ENCODE measurements around the gene TCEANC. TPM values are rescaled to one million over a fixed set of nuclear protein-coding genes. Genes with fewer than 3 reads are reported as not detected.
A peak's percentile ranks its signal among the peaks of the same experiment; 100 is the strongest.
"Not testable (repeated sequence)": the region's sequence is repeated elsewhere in the genome, so short reads cannot be mapped to it uniquely, and the experiment has no call there.

Gene TCEANC
- total RNA-seq, 1 donor from 2014 or later: 4.5 TPM

DNA sequence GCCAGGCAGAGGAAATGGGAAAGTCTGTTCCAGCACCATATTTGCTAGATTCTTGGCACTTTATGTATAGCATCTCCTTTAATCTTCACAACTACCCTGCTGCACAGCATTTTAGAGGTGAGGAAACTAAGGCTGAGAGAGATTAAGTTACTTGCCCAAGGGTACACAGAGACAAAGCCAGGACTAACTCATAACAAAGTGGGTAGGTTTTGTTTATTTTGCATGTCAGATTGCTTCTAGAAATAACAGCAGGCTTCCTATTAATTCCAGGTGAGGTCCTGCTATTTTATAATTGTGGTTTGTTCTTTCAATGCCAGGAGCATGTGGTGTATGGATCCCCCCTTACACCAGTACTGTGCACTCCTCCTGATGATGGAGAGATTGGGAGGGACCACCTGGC lies 15.0 kb downstream of the TCEANC start:
- TF ChIP-seq, protein P1, sequence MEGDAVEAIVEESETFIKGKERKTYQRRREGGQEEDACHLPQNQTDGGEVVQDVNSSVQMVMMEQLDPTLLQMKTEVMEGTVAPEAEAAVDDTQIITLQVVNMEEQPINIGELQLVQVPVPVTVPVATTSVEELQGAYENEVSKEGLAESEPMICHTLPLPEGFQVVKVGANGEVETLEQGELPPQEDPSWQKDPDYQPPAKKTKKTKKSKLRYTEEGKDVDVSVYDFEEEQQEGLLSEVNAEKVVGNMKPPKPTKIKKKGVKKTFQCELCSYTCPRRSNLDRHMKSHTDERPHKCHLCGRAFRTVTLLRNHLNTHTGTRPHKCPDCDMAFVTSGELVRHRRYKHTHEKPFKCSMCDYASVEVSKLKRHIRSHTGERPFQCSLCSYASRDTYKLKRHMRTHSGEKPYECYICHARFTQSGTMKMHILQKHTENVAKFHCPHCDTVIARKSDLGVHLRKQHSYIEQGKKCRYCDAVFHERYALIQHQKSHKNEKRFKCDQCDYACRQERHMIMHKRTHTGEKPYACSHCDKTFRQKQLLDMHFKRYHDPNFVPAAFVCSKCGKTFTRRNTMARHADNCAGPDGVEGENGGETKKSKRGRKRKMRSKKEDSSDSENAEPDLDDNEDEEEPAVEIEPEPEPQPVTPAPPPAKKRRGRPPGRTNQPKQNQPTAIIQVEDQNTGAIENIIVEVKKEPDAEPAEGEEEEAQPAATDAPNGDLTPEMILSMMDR (IDR thresholded peaks at IDR 0.05): no peak
- Histone ChIP-seq H3K4me3 (no peak overlapping the region), H3K27ac (no peak overlapping the region), H3K4me1 (no peaks in the 10 kb centered on the region), H3K36me3 (peaks cover 0 to 3% of the 10 kb centered on the region in 2 donors), H3K27me3 (no peaks in the 10 kb centered on the region), H3K9me3 (no peaks in the 10 kb centered on the region)
- DNase-seq (ENCODE audit: low spot score in 2 of 2): no peak
- intact Hi-C loops (cut with DNase I): no loop called here

DNA sequence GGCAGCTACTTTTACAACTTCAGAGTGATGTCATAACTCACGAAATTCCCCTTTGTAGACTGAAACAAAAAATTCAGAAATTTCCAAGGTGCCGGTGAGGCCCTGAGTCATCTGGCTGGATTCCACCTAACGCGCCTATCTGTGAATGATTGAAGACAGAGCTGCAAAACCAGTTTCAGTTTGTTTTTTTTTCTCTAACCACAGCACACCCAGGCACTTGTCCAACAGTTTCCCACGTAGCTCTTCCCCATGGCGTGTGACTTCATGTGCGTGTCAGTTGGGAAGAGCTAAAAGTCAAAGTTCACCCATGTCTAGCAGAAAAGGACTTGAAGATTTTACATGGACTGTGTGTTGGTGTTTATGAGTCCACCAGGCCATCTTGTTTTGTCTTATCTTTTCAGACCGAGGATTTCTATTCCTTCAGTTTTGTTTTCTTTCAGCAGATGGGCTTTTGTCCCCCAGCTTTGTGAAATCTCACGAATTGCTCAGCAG lies 16.4 kb downstream of the TCEANC start:
- DNase-seq (ENCODE audit: low spot score in 2 of 2): no peak
- Histone ChIP-seq H3K9me3 (no peaks in the 10 kb centered on the region), H3K4me3 (peak overlapping the region in 1 of 2 donors; percentile 2), H3K27ac (no peak overlapping the region), H3K36me3 (no peaks in the 10 kb centered on the region), H3K27me3 (no peaks in the 10 kb centered on the region), H3K4me1 (no peaks in the 10 kb centered on the region)
- intact Hi-C loops (cut with DNase I): no loop called here
- TF ChIP-seq, protein P1 (IDR thresholded peaks at IDR 0.05): no peak

DNA sequence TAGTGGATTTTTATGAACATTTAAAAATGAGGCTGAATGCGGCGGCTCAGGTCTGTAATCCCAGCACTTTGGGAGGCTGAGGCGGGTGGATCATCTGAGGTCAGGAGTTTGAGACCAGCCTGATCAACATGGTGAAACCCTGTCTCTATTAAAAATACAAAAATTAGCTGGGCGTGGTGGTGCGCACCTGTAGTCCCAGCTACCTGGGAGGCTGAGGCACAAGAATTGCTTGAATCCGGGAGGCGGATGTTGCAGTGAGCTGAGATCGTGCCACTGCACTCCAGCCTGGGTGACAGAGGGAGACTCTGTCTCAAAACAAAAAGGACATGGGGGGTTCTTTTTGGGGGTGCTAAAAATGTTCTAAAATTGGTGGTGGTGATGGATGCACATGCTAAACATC lies 16.8 kb downstream of the TCEANC start:
- intact Hi-C loops (cut with DNase I); DNase-seq (ENCODE audit: low spot score in 2 of 2); H3K4me1 ChIP-seq; H3K4me3 ChIP-seq; H3K9me3 ChIP-seq; H3K27me3 ChIP-seq; H3K36me3 ChIP-seq; H3K27ac ChIP-seq: not testable (repeated sequence)

DNA sequence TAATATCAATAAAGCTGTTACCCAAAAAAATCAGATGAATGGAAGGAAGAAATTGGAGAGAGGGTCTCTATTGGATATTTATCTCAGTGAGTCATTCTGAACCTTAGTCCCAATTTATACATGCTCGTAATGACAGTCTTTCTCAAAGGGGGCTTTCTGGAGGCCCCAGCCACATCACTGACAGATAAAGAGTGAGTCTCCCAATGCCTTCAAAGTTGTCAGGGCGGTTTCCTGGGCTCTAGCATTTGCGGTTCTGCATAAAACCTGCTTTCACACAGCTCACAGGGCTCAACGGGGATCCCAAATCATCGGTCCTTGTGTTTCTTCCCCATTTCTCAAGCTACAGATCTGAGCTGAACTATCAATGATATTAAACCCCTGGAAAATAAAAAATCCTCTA lies 17.3 kb downstream of the TCEANC start:
- no peaks in the 10 kb centered on the region for H3K9me3 ChIP-seq
- no peaks in the 10 kb centered on the region for H3K4me1 ChIP-seq
- TF ChIP-seq, protein P1 (IDR thresholded peaks at IDR 0.05): no peak
- intact Hi-C loops (cut with DNase I): no loop called here
- H3K36me3 ChIP-seq: no peaks in the 10 kb centered on the region
- no peaks in the 10 kb centered on the region for H3K27me3 ChIP-seq
- no peak overlapping the region for H3K4me3 ChIP-seq
- DNase-seq (ENCODE audit: low spot score in 2 of 2): no peak
- H3K27ac ChIP-seq: no peak overlapping the region

DNA sequence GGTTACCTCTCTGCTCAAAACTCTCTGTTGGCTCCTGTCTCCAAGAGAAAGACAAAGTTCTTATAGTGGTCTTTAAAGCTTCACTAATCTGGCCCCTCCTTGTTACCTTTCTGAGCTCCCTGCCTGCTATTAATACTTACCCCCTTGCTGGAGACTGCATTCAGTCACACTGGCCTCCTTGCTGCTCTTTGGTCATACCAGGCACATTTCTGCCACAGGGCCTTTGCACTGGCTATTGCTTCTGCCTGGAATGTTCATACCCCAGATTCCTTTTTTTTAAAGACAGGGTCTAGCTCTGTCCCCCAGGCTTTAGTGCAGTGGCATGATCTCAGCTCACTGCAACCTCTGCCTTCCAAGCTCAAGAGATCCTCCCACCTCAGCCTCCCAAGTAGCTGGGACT lies 20.1 kb downstream of the TCEANC start:
- Histone ChIP-seq H3K4me3 (no peak overlapping the region), H3K9me3 (no peaks in the 10 kb centered on the region), H3K4me1 (no peaks in the 10 kb centered on the region), H3K27me3 (no peaks in the 10 kb centered on the region), H3K27ac (no peak overlapping the region), H3K36me3 (no peaks in the 10 kb centered on the region)
- no peak for DNase-seq (ENCODE audit: low spot score in 2 of 2)
- intact Hi-C loops (cut with DNase I): no loop called here
- TF ChIP-seq, protein P1 (IDR thresholded peaks at IDR 0.05): no peak

DNA sequence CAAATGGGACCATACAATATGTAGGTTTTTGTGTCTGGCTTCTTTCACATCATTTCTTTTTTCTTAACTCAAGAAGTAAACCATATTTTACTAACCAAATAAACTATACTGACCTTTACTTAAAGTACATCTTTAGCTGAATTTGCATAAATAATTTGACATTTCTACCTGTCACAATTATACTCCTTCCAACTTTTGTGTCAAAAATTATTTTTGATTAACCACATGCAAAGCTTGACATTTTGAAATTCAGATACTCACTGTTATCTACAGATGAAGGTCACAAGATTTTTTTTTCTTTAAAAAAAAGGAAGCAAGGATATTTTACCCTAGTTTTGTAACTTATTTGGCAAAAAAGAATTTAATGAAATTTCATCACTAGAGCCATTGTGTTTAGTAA lies 23.9 kb downstream of the TCEANC start:
- Histone ChIP-seq H3K27ac (no peak overlapping the region), H3K4me3 (no peak overlapping the region), H3K27me3 (no peaks in the 10 kb centered on the region), H3K36me3 (no peaks in the 10 kb centered on the region), H3K9me3 (no peaks in the 10 kb centered on the region), H3K4me1 (no peaks in the 10 kb centered on the region)
- TF ChIP-seq, protein P1 (IDR thresholded peaks at IDR 0.05): no peak
- DNase-seq (ENCODE audit: low spot score in 2 of 2): no peak
- intact Hi-C loops (cut with DNase I): no loop called here

DNA sequence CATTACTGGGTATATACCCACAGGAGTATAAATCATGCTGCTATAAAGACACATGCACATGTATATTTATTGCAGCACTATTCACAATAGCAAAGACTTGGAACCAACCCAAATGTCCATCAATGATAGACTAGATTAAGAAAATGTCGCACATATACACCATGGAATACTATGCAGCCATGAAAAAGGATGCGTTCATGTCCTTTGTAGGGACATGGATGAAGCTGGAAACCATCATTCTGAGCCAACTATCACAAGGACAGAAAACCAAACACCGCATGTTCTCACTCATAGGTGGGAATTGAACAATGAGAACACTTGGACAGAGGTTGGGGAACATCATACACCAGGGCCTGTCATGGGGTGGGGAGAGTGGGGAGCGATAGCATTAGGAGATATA lies 26.8 kb downstream of the TCEANC start:
- H3K27me3 ChIP-seq; H3K4me1 ChIP-seq; H3K36me3 ChIP-seq; H3K27ac ChIP-seq; DNase-seq (ENCODE audit: low spot score in 2 of 2); H3K4me3 ChIP-seq; H3K9me3 ChIP-seq; intact Hi-C loops (cut with DNase I): not testable (repeated sequence)
